ENCODE measurements around the gene ASGR1. TPM values are rescaled to one million over a fixed set of nuclear protein-coding genes. Genes with fewer than 3 reads are reported as not detected.
A peak's percentile ranks its signal among the peaks of the same experiment; 100 is the strongest.

ASGR1 gene
- total and polyA plus RNA-seq, 7 experiments from 2014 or later, result 0.79 to 11.9 (median 1.3) TPM; not detected in 3

DNA sequence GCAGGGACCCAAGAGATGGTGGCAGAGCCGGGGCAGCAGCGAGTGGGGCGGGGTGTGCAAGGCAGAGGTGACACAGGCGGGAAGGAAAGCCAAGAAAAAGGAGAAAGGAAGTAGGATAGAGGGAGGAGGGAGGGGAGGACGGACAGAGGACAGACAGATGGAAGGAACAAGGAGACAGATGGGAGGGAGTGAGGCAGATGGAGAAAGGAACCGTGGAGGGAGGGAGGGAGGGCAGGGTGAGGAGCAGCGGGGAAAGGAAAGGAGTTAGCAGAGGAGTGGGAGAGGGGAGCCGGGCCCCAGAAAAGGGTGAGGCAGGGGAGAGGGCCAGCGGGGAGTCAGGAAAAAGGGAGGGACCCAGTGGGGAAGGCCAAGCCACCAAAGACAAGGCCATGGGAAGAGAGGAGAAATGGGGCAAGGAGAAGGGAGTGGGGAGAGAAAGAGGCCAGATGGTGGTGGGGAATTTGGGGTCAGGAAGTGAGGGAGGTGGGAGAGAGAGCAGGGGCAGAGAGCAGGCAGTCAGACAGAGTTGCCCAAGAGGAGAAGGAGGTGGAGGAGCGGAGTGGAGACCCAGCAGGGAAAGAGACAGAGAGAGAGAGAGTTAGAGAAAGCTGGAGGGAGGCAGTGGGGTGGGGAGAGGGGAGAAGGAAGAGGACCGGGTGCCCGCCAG, 13.2 kb upstream of the ASGR1 start:
- no peaks in the 10 kb centered on the region for H3K27me3 ChIP-seq (ENCODE audit: control insufficient read depth in 2 of 2, insufficient read depth in 2 of 2, low read length in 2 of 2)
- intact Hi-C loops (cut with micrococcal nuclease), result no loop called here
- H3K9me3 ChIP-seq (ENCODE audit: control insufficient read depth in 2 of 3, low read length in 3 of 3), result no peaks in the 10 kb centered on the region
- H3K4me3 Mint-ChIP-seq, result no peak overlapping the region
- ChIA-PET CTCF (no interaction called here), POLR2A (no interaction called here)
- no peak for ATAC-seq
- no peaks in the 10 kb centered on the region for H3K4me1 ChIP-seq (ENCODE audit: control insufficient read depth in 2 of 2, insufficient read depth in 2 of 2, low read length in 2 of 2)
- peaks cover 0 to 3% (median 0%) of the 10 kb centered on the region in 7 donors for H3K4me1 Mint-ChIP-seq
- no peak overlapping the region for H3K27ac ChIP-seq (ENCODE audit: low read depth, low read length)
- no peak for DNase-seq
- H3K9me3 Mint-ChIP-seq, result peaks cover 0 to 2% (median 0%) of the 10 kb centered on the region in 11 donors
- no peaks in the 10 kb centered on the region for H3K27me3 Mint-ChIP-seq
- H3K36me3 ChIP-seq (ENCODE audit: control insufficient read depth in 2 of 3, insufficient read depth in 3 of 3, low read length in 3 of 3), result peaks cover 0 to 41% (median 0%) of the 10 kb centered on the region in 3 experiments
- H3K4me3 ChIP-seq (ENCODE audit: low read length), result no peak overlapping the region
- no peak overlapping the region for H3K27ac Mint-ChIP-seq
- peaks cover 0 to 16% (median 4%) of the 10 kb centered on the region in 5 donors for H3K36me3 Mint-ChIP-seq

DNA sequence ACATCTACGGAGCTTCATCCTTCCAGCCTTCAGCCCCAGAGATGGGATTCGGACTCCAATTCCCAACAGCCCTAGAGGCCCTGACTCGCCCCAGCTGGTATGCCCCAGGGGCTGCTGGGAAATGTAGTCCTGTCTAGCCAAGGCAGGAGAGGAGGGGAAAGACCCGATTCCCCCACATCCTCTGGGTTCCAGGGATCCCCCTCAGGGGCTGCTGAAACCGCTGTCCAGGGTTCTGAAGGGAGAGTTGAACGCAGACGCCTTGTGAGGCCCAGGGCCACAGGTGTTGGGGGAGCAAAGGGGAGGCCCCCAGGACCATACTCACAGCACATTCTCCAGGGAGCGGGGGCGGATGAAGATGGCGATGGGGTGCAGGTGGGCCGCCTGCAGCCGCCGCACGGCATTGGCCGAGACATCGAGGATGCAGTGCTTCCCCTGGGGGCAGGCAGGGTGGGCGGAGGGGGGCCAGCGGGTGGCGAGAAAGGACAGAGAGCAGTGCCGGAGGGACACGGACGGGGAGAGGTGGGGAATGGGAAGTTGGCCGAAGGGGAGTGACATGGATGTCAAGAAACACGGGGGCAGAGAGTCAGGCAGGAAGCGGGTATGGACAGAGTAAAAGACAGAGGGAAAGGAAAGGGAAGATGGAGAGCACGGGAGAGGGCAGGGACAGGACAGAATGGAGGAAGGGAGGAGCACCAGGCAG, 12.6 kb upstream of the ASGR1 start:
- H3K9me3 Mint-ChIP-seq, result peaks cover 0 to 2% (median 0%) of the 10 kb centered on the region in 11 donors
- ChIA-PET POLR2A (no interaction called here), CTCF (no interaction called here)
- no peak overlapping the region for H3K27ac ChIP-seq (ENCODE audit: low read depth, low read length)
- ATAC-seq (peak; percentile 45), DNase-seq (peak in 2 of 9 donors; percentile 19 to 22)
- peaks cover 0 to 36% (median 0%) of the 10 kb centered on the region in 3 experiments for H3K36me3 ChIP-seq (ENCODE audit: control insufficient read depth in 2 of 3, insufficient read depth in 3 of 3, low read length in 3 of 3)
- H3K4me3 ChIP-seq (ENCODE audit: low read length), result no peak overlapping the region
- no peaks in the 10 kb centered on the region for H3K27me3 Mint-ChIP-seq
- no peaks in the 10 kb centered on the region for H3K27me3 ChIP-seq (ENCODE audit: control insufficient read depth in 2 of 2, insufficient read depth in 2 of 2, low read length in 2 of 2)
- peaks cover 0 to 3% (median under 1%) of the 10 kb centered on the region in 7 donors for H3K4me1 Mint-ChIP-seq
- intact Hi-C loops (cut with micrococcal nuclease), result no loop called here
- H3K36me3 Mint-ChIP-seq, result peaks cover 0 to 16% (median 4%) of the 10 kb centered on the region in 5 donors
- H3K4me3 Mint-ChIP-seq, result no peak overlapping the region
- H3K4me1 ChIP-seq (ENCODE audit: control insufficient read depth in 2 of 2, insufficient read depth in 2 of 2, low read length in 2 of 2), result no peaks in the 10 kb centered on the region
- no peaks in the 10 kb centered on the region for H3K9me3 ChIP-seq (ENCODE audit: control insufficient read depth in 2 of 3, low read length in 3 of 3)
- H3K27ac Mint-ChIP-seq, result peak overlapping the region in 2 of 9 donors; percentile 28 to 55

DNA sequence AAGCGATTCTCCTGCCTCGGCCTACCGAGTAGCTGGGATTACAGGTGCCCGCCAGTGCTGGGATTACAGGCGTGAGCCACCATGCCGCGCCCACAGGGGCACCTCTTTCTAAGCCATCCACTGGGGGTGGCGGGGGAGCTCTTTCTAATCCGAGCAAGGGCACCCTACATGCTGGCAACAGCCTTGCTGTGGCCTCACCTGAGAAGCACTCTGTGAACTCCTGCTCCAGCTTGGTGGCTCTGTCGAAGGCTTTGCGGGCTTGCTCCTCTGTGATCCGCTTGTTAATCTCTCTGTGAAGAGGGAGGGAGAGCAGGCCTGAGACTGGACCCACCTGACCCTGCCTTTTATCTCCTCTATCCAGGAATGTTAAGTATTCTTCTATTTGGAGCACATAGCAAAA, 11.9 kb upstream of the ASGR1 start:
- peaks cover 0 to 11% (median 4%) of the 10 kb centered on the region in 5 donors for H3K36me3 Mint-ChIP-seq
- no peaks in the 10 kb centered on the region for H3K9me3 ChIP-seq (ENCODE audit: control insufficient read depth in 2 of 3, low read length in 3 of 3)
- DNase-seq, result no peak
- H3K27ac Mint-ChIP-seq, result peak overlapping the region in 1 of 9 donors; percentile 28
- no peaks in the 10 kb centered on the region for H3K27me3 ChIP-seq (ENCODE audit: control insufficient read depth in 2 of 2, insufficient read depth in 2 of 2, low read length in 2 of 2)
- ChIA-PET CTCF (no interaction called here), POLR2A (no interaction called here)
- H3K36me3 ChIP-seq (ENCODE audit: control insufficient read depth in 2 of 3, insufficient read depth in 3 of 3, low read length in 3 of 3), result peaks cover 0 to 30% (median 0%) of the 10 kb centered on the region in 3 experiments
- no peak for ATAC-seq
- intact Hi-C loops (cut with micrococcal nuclease), result no loop called here
- H3K4me3 Mint-ChIP-seq, result no peak overlapping the region
- no peaks in the 10 kb centered on the region for H3K4me1 ChIP-seq (ENCODE audit: control insufficient read depth in 2 of 2, insufficient read depth in 2 of 2, low read length in 2 of 2)
- H3K4me1 Mint-ChIP-seq, result peaks cover 0 to 8% (median 6%) of the 10 kb centered on the region in 7 donors
- no peak overlapping the region for H3K27ac ChIP-seq (ENCODE audit: low read depth, low read length)
- no peak overlapping the region for H3K4me3 ChIP-seq (ENCODE audit: low read length)
- no peaks in the 10 kb centered on the region for H3K27me3 Mint-ChIP-seq
- H3K9me3 Mint-ChIP-seq, result peaks cover 0 to 2% (median 0%) of the 10 kb centered on the region in 11 donors

DNA sequence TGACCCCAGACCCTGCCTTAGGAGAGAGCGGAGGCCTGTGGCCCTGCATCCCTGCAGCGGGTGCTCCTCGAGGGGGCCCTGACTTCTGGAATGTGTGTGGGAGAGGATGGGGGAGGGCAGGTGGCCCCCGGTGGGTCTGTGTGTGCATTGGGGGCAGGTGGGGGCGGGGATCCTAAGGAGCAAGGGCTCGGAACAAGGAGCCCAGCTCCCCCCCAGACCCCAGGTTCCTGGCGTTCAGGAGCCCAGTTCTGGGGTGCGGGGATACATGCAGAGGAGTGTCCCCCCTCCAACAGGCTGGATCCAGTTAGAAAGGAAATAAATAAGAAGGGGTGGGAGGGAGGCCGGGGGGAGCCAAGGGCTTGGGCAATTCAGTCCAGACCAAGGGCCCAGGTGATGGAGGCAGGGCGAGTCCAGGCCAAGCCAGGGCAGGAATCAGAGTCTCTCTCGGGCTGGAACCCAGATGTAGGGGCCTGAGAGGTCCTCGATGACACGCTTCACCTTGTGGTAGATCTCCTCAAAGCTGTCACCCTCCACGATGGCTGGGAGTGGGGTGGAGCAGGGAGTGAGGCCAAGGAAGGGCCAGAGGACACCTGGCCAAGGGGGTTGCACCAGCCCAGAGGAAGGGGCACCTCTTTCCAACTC, 11.2 kb upstream of the ASGR1 start:
- peaks cover 0 to 2% (median 0%) of the 10 kb centered on the region in 11 donors for H3K9me3 Mint-ChIP-seq
- Histone ChIP-seq H3K9me3 (ENCODE audit: control insufficient read depth in 2 of 3, low read length in 3 of 3) (no peaks in the 10 kb centered on the region), H3K27ac (ENCODE audit: low read depth, low read length) (no peak overlapping the region), H3K27me3 (ENCODE audit: control insufficient read depth in 2 of 2, insufficient read depth in 2 of 2, low read length in 2 of 2) (no peaks in the 10 kb centered on the region), H3K4me1 (ENCODE audit: control insufficient read depth in 2 of 2, insufficient read depth in 2 of 2, low read length in 2 of 2) (no peaks in the 10 kb centered on the region), H3K4me3 (ENCODE audit: low read length) (no peak overlapping the region), H3K36me3 (ENCODE audit: control insufficient read depth in 2 of 3, insufficient read depth in 3 of 3, low read length in 3 of 3) (peaks cover 0 to 23% (median 0%) of the 10 kb centered on the region in 3 experiments)
- intact Hi-C loops (cut with micrococcal nuclease), result no loop called here
- peaks cover 0 to 10% (median 4%) of the 10 kb centered on the region in 5 donors for H3K36me3 Mint-ChIP-seq
- no peak for DNase-seq
- H3K27me3 Mint-ChIP-seq, result no peaks in the 10 kb centered on the region
- POLR2A ChIA-PET, result no interaction called here
- no peak overlapping the region for H3K27ac Mint-ChIP-seq
- H3K4me3 Mint-ChIP-seq, result no peak overlapping the region
- no peak for ATAC-seq
- peaks cover 0 to 8% (median 6%) of the 10 kb centered on the region in 7 donors for H3K4me1 Mint-ChIP-seq
- CTCF ChIA-PET, result no interaction called here

DNA sequence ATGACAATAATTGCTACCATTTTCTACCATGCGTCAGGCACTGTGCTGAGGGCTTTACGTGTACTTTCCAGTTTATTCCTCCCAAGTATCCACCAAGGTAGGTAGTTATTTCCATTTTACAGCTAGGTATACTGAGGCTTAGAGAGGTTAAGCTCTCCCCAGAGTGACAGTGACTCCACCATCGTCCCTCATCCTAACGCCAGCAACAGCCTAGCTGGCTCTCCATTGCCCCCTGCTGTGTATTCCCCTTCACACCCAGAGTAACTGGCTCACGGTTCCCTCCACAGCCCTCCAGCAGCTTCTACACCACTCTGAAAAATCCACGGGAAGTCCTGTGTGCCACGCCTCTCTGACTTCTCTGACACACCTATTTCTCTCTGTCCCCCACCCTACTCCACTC, 7.1 kb upstream of the ASGR1 start:
- Mint-ChIP-seq H3K4me1 (peaks cover 0 to 8% (median 6%) of the 10 kb centered on the region in 7 donors), H3K27ac (peak overlapping the region in 1 of 9 donors; percentile 88), H3K27me3 (no peaks in the 10 kb centered on the region), H3K4me3 (no peak overlapping the region), H3K9me3 (no peaks in the 10 kb centered on the region), H3K36me3 (peaks cover 0 to 2% (median 0%) of the 10 kb centered on the region in 5 donors)
- CTCF ChIA-PET, result no interaction called here
- intact Hi-C loops (cut with micrococcal nuclease), result no loop called here
- Histone ChIP-seq H3K4me3 (ENCODE audit: low read length) (no peak overlapping the region), H3K4me1 (ENCODE audit: control insufficient read depth in 2 of 2, insufficient read depth in 2 of 2, low read length in 2 of 2) (no peaks in the 10 kb centered on the region), H3K9me3 (ENCODE audit: control insufficient read depth in 2 of 3, low read length in 3 of 3) (no peaks in the 10 kb centered on the region), H3K36me3 (ENCODE audit: control insufficient read depth in 2 of 3, insufficient read depth in 3 of 3, low read length in 3 of 3) (peaks cover 0 to 7% (median 0%) of the 10 kb centered on the region in 3 experiments), H3K27me3 (ENCODE audit: control insufficient read depth in 2 of 2, insufficient read depth in 2 of 2, low read length in 2 of 2) (no peaks in the 10 kb centered on the region), H3K27ac (ENCODE audit: low read depth, low read length) (no peak overlapping the region)
- POLR2A ChIA-PET, result no interaction called here
- DNase-seq, result no peak
- ATAC-seq, result peak; percentile 29

DNA sequence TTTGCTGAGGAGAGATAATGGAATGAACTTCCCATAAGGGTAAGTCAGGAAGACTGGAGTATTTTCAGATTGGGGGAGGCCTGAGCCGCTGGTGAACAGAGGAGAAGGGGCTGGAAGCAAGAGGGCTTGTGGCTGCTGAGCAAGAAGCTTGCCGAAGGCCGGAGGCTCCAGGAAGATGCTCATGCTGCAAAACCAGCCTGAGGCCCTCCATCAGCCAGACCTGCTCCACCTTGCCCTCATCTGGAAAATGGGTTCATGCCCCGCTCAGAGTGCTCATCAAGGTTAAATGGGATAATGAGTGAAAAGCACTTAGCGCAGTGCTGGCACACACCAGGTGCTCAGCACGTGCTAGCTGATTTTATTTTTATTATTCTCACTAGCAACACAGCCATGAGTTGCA, 5.5 kb upstream of the ASGR1 start:
- Histone ChIP-seq H3K27me3 (ENCODE audit: control insufficient read depth in 2 of 2, insufficient read depth in 2 of 2, low read length in 2 of 2) (no peaks in the 10 kb centered on the region), H3K4me1 (ENCODE audit: control insufficient read depth in 2 of 2, insufficient read depth in 2 of 2, low read length in 2 of 2) (no peaks in the 10 kb centered on the region), H3K4me3 (ENCODE audit: low read length) (no peak overlapping the region), H3K9me3 (ENCODE audit: control insufficient read depth in 2 of 3, low read length in 3 of 3) (no peaks in the 10 kb centered on the region), H3K27ac (ENCODE audit: low read depth, low read length) (no peak overlapping the region), H3K36me3 (ENCODE audit: control insufficient read depth in 2 of 3, insufficient read depth in 3 of 3, low read length in 3 of 3) (no peaks in the 10 kb centered on the region)
- H3K27me3 Mint-ChIP-seq, result no peaks in the 10 kb centered on the region
- H3K4me3 Mint-ChIP-seq, result no peak overlapping the region
- H3K27ac Mint-ChIP-seq, result no peak overlapping the region
- peaks cover 0 to 8% (median 6%) of the 10 kb centered on the region in 7 donors for H3K4me1 Mint-ChIP-seq
- no peaks in the 10 kb centered on the region for H3K36me3 Mint-ChIP-seq
- ChIA-PET CTCF (no interaction called here), POLR2A (no interaction called here)
- H3K9me3 Mint-ChIP-seq, result no peaks in the 10 kb centered on the region
- DNase-seq (no peak), ATAC-seq (no peak)
- intact Hi-C loops (cut with micrococcal nuclease), result no loop called here

All from naive thymus-derived CD4-positive, alpha-beta T cell (primary cell).